Tracheal epithelial cell (primary cell): ENCODE measurements around the gene NBPF11. TPM values are rescaled to one million over a fixed set of nuclear protein-coding genes. Genes with fewer than 3 reads are reported as not detected.

ENCODE experiments used
- total RNA-seq: library from RNA; depleted of rRNA; stranded (reverse); fragments of >200 nt; gene quantifications from 2 replicates; pipeline ENCODE4 v1.2.1, GENCODE V29; 2014

NBPF11 gene
- 2.7 and 3.0 TPM in 2 replicates for total RNA-seq

DNA sequence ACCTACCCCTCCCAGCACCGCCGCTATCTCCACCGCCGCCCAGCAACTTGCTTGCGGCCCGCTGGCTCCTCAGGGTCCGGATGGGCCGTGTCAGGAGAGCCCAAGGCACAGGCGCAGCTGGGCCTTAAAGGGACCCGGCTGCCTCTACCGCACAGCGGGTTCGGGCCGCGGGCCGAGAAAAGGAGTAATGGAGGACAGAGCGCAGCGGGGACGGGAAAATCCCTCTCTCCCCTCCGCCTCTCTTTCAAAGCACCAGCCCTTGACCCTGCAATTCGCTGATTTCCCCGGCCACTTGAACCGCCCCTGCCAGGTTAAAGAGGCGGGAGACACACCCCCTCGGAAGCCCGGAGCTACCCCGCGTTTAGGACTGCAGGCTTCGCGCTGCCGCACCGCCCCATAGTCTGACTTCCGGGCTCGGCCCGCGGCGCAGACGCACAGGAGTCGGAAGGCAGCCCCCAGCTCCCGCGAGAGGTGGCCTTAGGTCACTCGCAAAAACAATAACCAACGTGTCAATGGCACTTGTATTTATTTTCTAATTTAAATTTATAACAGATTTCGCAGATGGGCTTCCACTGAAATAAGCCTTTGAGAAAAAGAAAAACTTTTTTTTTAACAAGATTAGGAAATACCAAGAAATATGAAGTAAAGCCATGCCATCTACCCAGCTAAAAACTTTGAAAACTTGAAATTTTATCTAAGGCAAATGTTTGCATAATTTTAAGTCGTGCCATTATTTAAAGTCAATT lies at the start of gene NBPF11:
TSS of gene NBPF11 (minus strand) at position 371 of the 746 bp plus-strand sequence. CDS start 25,278 bp downstream, outside the sequence.

Other genes starting within 250 kb of the NBPF11 start
- not detected in 2 replicates for gene GJA8, start 249.5 kb downstream of the NBPF11 start, total RNA-seq
- 13.3 and 20.5 TPM in 2 replicates for gene GPR89B, start 223.9 kb downstream of the NBPF11 start, total RNA-seq